Measurements from ENCODE around the gene IL17B. TPM values are rescaled to one million over a fixed set of nuclear protein-coding genes. Genes with fewer than 3 reads are reported as not detected.

IL17B gene
- total and polyA plus RNA-seq, 2 of the 8 experiments (the other 6 are each of a cell fraction or from before 2014, with no cell fraction given) = 0.18 TPM; not detected in 1

DNA sequence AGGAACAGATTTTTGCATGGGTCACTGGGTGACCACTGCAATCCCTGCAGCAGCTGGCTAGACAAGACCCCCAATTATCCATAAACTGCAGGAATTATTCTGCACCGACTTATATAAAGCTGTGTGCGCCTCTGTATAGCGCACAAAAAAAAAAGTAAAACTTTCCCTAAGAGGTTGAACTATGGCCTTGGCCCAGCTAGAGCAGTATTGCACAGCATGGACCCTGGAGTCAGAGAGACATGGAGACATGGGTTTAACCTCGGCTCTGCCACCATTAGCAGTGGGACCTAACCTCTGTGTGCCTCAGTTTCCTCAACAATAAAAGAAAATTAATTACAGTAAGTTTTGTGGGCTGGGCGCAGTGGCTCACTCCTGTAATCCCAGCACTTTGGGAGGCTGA lies 50.9 kb downstream of the IL17B start (continued):
- TF ChIP-seq, protein P1, sequence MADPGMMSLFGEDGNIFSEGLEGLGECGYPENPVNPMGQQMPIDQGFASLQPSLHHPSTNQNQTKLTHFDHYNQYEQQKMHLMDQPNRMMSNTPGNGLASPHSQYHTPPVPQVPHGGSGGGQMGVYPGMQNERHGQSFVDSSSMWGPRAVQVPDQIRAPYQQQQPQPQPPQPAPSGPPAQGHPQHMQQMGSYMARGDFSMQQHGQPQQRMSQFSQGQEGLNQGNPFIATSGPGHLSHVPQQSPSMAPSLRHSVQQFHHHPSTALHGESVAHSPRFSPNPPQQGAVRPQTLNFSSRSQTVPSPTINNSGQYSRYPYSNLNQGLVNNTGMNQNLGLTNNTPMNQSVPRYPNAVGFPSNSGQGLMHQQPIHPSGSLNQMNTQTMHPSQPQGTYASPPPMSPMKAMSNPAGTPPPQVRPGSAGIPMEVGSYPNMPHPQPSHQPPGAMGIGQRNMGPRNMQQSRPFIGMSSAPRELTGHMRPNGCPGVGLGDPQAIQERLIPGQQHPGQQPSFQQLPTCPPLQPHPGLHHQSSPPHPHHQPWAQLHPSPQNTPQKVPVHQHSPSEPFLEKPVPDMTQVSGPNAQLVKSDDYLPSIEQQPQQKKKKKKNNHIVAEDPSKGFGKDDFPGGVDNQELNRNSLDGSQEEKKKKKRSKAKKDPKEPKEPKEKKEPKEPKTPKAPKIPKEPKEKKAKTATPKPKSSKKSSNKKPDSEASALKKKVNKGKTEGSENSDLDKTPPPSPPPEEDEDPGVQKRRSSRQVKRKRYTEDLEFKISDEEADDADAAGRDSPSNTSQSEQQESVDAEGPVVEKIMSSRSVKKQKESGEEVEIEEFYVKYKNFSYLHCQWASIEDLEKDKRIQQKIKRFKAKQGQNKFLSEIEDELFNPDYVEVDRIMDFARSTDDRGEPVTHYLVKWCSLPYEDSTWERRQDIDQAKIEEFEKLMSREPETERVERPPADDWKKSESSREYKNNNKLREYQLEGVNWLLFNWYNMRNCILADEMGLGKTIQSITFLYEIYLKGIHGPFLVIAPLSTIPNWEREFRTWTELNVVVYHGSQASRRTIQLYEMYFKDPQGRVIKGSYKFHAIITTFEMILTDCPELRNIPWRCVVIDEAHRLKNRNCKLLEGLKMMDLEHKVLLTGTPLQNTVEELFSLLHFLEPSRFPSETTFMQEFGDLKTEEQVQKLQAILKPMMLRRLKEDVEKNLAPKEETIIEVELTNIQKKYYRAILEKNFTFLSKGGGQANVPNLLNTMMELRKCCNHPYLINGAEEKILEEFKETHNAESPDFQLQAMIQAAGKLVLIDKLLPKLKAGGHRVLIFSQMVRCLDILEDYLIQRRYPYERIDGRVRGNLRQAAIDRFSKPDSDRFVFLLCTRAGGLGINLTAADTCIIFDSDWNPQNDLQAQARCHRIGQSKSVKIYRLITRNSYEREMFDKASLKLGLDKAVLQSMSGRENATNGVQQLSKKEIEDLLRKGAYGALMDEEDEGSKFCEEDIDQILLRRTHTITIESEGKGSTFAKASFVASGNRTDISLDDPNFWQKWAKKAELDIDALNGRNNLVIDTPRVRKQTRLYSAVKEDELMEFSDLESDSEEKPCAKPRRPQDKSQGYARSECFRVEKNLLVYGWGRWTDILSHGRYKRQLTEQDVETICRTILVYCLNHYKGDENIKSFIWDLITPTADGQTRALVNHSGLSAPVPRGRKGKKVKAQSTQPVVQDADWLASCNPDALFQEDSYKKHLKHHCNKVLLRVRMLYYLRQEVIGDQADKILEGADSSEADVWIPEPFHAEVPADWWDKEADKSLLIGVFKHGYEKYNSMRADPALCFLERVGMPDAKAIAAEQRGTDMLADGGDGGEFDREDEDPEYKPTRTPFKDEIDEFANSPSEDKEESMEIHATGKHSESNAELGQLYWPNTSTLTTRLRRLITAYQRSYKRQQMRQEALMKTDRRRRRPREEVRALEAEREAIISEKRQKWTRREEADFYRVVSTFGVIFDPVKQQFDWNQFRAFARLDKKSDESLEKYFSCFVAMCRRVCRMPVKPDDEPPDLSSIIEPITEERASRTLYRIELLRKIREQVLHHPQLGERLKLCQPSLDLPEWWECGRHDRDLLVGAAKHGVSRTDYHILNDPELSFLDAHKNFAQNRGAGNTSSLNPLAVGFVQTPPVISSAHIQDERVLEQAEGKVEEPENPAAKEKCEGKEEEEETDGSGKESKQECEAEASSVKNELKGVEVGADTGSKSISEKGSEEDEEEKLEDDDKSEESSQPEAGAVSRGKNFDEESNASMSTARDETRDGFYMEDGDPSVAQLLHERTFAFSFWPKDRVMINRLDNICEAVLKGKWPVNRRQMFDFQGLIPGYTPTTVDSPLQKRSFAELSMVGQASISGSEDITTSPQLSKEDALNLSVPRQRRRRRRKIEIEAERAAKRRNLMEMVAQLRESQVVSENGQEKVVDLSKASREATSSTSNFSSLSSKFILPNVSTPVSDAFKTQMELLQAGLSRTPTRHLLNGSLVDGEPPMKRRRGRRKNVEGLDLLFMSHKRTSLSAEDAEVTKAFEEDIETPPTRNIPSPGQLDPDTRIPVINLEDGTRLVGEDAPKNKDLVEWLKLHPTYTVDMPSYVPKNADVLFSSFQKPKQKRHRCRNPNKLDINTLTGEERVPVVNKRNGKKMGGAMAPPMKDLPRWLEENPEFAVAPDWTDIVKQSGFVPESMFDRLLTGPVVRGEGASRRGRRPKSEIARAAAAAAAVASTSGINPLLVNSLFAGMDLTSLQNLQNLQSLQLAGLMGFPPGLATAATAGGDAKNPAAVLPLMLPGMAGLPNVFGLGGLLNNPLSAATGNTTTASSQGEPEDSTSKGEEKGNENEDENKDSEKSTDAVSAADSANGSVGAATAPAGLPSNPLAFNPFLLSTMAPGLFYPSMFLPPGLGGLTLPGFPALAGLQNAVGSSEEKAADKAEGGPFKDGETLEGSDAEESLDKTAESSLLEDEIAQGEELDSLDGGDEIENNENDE (IDR thresholded peaks at IDR 0.05; ENCODE audit: insufficient replicate concordance, low read length) = no peak
- no peak for TF ChIP-seq RNF2 (IDR thresholded peaks at IDR 0.05; ENCODE audit: borderline replicate concordance, low read depth, low read length, missing control alignments, poor library complexity, severe bottlenecking)
- TF ChIP-seq, protein P2, sequence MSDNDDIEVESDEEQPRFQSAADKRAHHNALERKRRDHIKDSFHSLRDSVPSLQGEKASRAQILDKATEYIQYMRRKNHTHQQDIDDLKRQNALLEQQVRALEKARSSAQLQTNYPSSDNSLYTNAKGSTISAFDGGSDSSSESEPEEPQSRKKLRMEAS (IDR thresholded peaks at IDR 0.05) = no peak

Data from H1 (cell line).